PC-9 (cell line): ENCODE data around the gene STAT5B. TPM values are rescaled to one million over a fixed set of nuclear protein-coding genes. Genes with fewer than 3 reads are reported as not detected.

Experiments used
- BruUV-seq: library from RNA; stranded (reverse); fragments of 400-500 nt; replicated peaks from 2 replicates; lab custom pipeline; 2021; lab: Mats Ljungman, UMichigan
- CTCF ChIA-PET: fragments of 300-600 bp; sonication (Branson Sonifier 250); formaldehyde crosslinking; loops from one replicate; lab custom pipeline; 2022; ENCODE audit warnings: antibody characterized with exemption; lab: Charles Lee
- POLR2A ChIA-PET: fragments of 300-600 bp; sonication (Branson Sonifier 250); formaldehyde crosslinking; loops from one replicate; lab custom pipeline; 2022; ENCODE audit warnings: antibody characterized with exemption; ENCODE audit not compliant: unreplicated experiment; lab: Charles Lee
- DNase-seq, 2 experiments: peaks; one replicate each; pipeline versions ENCODE4 v3.0.0 to v3.0.0-alpha.2; 2015 to 2022; ENCODE audit warnings: mixed read lengths in 1 of 2
- H2AFZ ChIP-seq: fragments of 200-600 bp; sonication (generic); 2 replicates; pipeline ENCODE4 v1.8.1; 2017; ENCODE audit warnings: antibody characterized with exemption
- H3F3A ChIP-seq: fragments of 200-600 bp; sonication (generic); 2 replicates; pipeline ENCODE4 v1.8.1; 2017; ENCODE audit warnings: antibody characterized with exemption, mild to moderate bottlenecking, low read depth; ENCODE audit not compliant: insufficient read depth
- H3K27ac ChIP-seq: fragments of 200-600 bp; sonication (generic); 2 replicates; pipeline ENCODE4 v1.6.1; 2016; ENCODE audit warnings: mixed run types
- H3K27me3 ChIP-seq: fragments of 200-600 bp; sonication (generic); 2 replicates; pipeline ENCODE4 v1.6.1; 2016; ENCODE audit warnings: low read depth, mixed run types; ENCODE audit not compliant: insufficient read depth
- H3K36me3 ChIP-seq: fragments of 200-600 bp; sonication (generic); 2 replicates; pipeline ENCODE4 v1.6.1; 2016; ENCODE audit warnings: low read depth, mixed run types
- H3K4me1 ChIP-seq: fragments of 200-600 bp; sonication (generic); replicated peaks from 2 replicates; pipeline ENCODE4 v1.6.1; 2016; ENCODE audit warnings: mixed run types; ENCODE audit not compliant: insufficient read depth
- H3K4me2 ChIP-seq: fragments of 200-600 bp; sonication (generic); 2 replicates; pipeline ENCODE4 v1.6.1; 2017; ENCODE audit warnings: mixed run types
- H3K4me3 ChIP-seq: fragments of 200-600 bp; sonication (generic); 2 replicates; pipeline ENCODE4 v1.6.1; 2016; ENCODE audit warnings: mixed run types
- H3K79me2 ChIP-seq: fragments of 200-600 bp; sonication (generic); 2 replicates; pipeline ENCODE4 v1.6.1; 2017; ENCODE audit warnings: low read depth, mixed run types
- H3K9me2 ChIP-seq: fragments of 200-600 bp; sonication (generic); 2 replicates; pipeline ENCODE4 v1.8.1; 2017; ENCODE audit warnings: mild to moderate bottlenecking; ENCODE audit not compliant: insufficient read depth
- H3K9me3 ChIP-seq: fragments of 200-600 bp; sonication (generic); 2 replicates; pipeline ENCODE4 v1.8.1; 2016; ENCODE audit warnings: low read depth; ENCODE audit not compliant: insufficient read depth
- H4K20me1 ChIP-seq: fragments of 200-600 bp; sonication (generic); 2 replicates; pipeline ENCODE4 v1.8.1; 2017; ENCODE audit not compliant: insufficient read depth
- CTCF ChIP-seq: fragments of 200-600 bp; sonication (generic); conservative IDR thresholded peaks from 2 replicates; pipeline ENCODE4 v1.6.1; 2017; ENCODE audit warnings: mixed run types, antibody characterized with exemption, mild to moderate bottlenecking, moderate library complexity
- EZH2 ChIP-seq: fragments of 200-600 bp; sonication (generic); IDR thresholded peaks from 2 replicates; pipeline ENCODE4 v1.8.0; 2017; ENCODE audit warnings: antibody characterized with exemption, low read depth
- intact Hi-C: fragments of 100-400 bp; cut with micrococcal nuclease; formaldehyde crosslinking; loops from one replicate; pipeline ENCODE4 v1.10.0; 2022; ENCODE audit not compliant: unreplicated experiment
- total RNA-seq: library from RNA; stranded (reverse); gene quantifications from 2 replicates; pipeline ENCODE4 v1.2.3, GENCODE V29; 2021

STAT5B gene
- total RNA-seq, 1 experiment from 2014 or later = 19.5 TPM

DNA sequence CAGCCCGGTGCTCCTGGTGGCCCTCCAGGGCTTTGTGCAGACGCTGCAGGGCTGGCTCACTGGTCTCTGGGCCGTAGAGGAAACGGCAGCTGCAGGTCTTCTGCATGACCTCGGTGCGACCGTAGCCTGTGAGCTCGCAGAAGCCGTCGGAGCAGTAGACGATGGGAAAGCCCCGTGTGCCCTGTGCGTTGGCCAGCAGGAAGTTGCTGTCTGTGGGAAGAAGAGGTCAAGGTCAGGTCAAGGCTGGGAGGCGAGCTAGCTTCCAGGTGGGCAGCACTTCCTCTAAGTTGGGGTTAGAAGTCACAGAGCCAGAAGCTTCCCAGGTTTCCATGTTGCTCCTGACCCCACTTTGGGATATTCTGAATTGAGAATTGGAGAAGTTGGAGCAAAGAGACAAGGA is 97.4 kb downstream of the STAT5B start:
- POLR2A ChIA-PET = no interaction called here

GRCh38 chr17:42177684-42178083 is 98.5 kb downstream of the STAT5B start:
- H3K27me3 ChIP-seq = peaks cover 54% of the 10 kb centered on the region
- no peak for TF ChIP-seq EZH2
- TF ChIP-seq CTCF = no peak
- H4K20me1 ChIP-seq = no peaks in the 10 kb centered on the region
- ChIA-PET CTCF (no interaction called here), POLR2A (no interaction called here)
- peaks cover 6% of the 10 kb centered on the region; the same call in 1 of the 2 replicates for H3F3A ChIP-seq
- H3K4me2 ChIP-seq = no peak overlapping the region
- H3K79me2 ChIP-seq = no peaks in the 10 kb centered on the region
- DNase-seq = no peak
- no peaks in the 10 kb centered on the region for H3K9me3 ChIP-seq
- H2AFZ ChIP-seq = no peak overlapping the region
- H3K9me2 ChIP-seq = no peaks in the 10 kb centered on the region
- no peak overlapping the region for H3K4me3 ChIP-seq
- no TSS peak for BruUV-seq
- no peaks in the 10 kb centered on the region for H3K36me3 ChIP-seq
- H3K4me1 ChIP-seq = no peaks in the 10 kb centered on the region
- no peak overlapping the region for H3K27ac ChIP-seq
- intact Hi-C loops = no loop called here

More for the DNA sequence above, 97.4 kb downstream of the STAT5B start:
- no peaks in the 10 kb centered on the region for H4K20me1 ChIP-seq
- H3K4me3 ChIP-seq = no peak overlapping the region
- H3K4me1 ChIP-seq = 0 out of 2 replicates have a peak, but pooled peaks cover 8% of the 10 kb centered on the region
- no TSS peak for BruUV-seq
- TF ChIP-seq CTCF (no peak), EZH2 (no peak)
- H3F3A ChIP-seq = peaks cover 9% of the 10 kb centered on the region; the same call in 1 of the 2 replicates
- H3K27ac ChIP-seq = no peak overlapping the region
- peaks cover 44% of the 10 kb centered on the region for H3K27me3 ChIP-seq
- DNase-seq = no peak
- no peak overlapping the region for H3K4me2 ChIP-seq
- no peaks in the 10 kb centered on the region for H3K79me2 ChIP-seq
- intact Hi-C loops = no loop called here
- CTCF ChIA-PET = no interaction called here
- H3K9me2 ChIP-seq = no peaks in the 10 kb centered on the region
- no peaks in the 10 kb centered on the region for H3K9me3 ChIP-seq
- no peaks in the 10 kb centered on the region for H3K36me3 ChIP-seq
- no peak overlapping the region for H2AFZ ChIP-seq

GRCh38 chr17:42174126-42174783 is 101.9 kb downstream of the STAT5B start:
- H3K9me3 ChIP-seq = no peaks in the 10 kb centered on the region
- H3K4me3 ChIP-seq = no peak overlapping the region
- peaks cover 69% of the 10 kb centered on the region for H3K27me3 ChIP-seq
- DNase-seq = no peak
- no peaks in the 10 kb centered on the region for H3K4me1 ChIP-seq
- no TSS peak for BruUV-seq
- H4K20me1 ChIP-seq = no peaks in the 10 kb centered on the region
- no peak overlapping the region for H3K4me2 ChIP-seq
- intact Hi-C loops = no loop called here
- no peak overlapping the region for H3K27ac ChIP-seq
- H3K79me2 ChIP-seq = no peaks in the 10 kb centered on the region
- TF ChIP-seq EZH2 = no peak
- TF ChIP-seq CTCF = no peak
- no peaks in the 10 kb centered on the region for H3K36me3 ChIP-seq
- no peaks in the 10 kb centered on the region for H3F3A ChIP-seq
- POLR2A ChIA-PET = interaction anchor here (0.7 kb wide), 1 partner anchor 658 kb away, joined by 3 read pairs; no protein-coding TSS in a partner anchor
- no peak overlapping the region for H2AFZ ChIP-seq
- no peaks in the 10 kb centered on the region for H3K9me2 ChIP-seq
- CTCF ChIA-PET = no interaction called here
